SK-N-SH treated with all-trans-retinoic acid at 6 μM for 48 hours (cell line): ENCODE measurements around the gene PHRF1.

Source experiments
- ATAC-seq: fragments of 200-7000 bp; cut with Tn5 transposase; 3 replicates; pipeline ENCODE4 v1.9.1; 2020; ENCODE audit warnings: mild to moderate bottlenecking, moderate library complexity
- ARNTL ChIP-seq: fragments of 450-650 bp; formaldehyde crosslinking; IDR thresholded peaks from 2 replicates; pipeline ENCODE4 v1.5.0; 2020; ENCODE audit warnings: low read depth, mild to moderate bottlenecking, moderate library complexity, borderline replicate concordance
- BACH2 ChIP-seq: fragments of 250-450 bp; sonication (Bioruptor Pico); IDR thresholded peaks from 2 replicates; pipeline ENCODE4 v1.9.0; 2021; ENCODE audit warnings: mild to moderate bottlenecking, borderline replicate concordance
- OSR1 ChIP-seq: fragments of 250-450 bp; sonication (Bioruptor Pico); IDR thresholded peaks from 2 replicates; pipeline ENCODE4 v1.8.0; 2022; ENCODE audit warnings: moderate library complexity, mild to moderate bottlenecking, inconsistent platforms
- RARB ChIP-seq: fragments of 250-450 bp; sonication (Bioruptor Pico); IDR thresholded peaks from 2 replicates; pipeline ENCODE4 v1.8.0; 2021; ENCODE audit warnings: mild to moderate bottlenecking, moderate library complexity
- SNAI2 ChIP-seq: fragments of 250-450 bp; sonication (Bioruptor Pico); IDR thresholded peaks from 2 replicates; pipeline ENCODE4 v1.5.0; 2020; ENCODE audit warnings: mild to moderate bottlenecking, moderate library complexity
- TCF4 ChIP-seq: fragments of 250-450 bp; sonication (Bioruptor Pico); IDR thresholded peaks from 2 replicates; pipeline ENCODE4 v1.8.0; 2021; ENCODE audit warnings: mild to moderate bottlenecking, moderate library complexity, borderline replicate concordance
- TOX ChIP-seq: fragments of 250-450 bp; sonication (Bioruptor Pico); IDR thresholded peaks from 2 replicates; pipeline ENCODE4 v1.8.0; 2021; ENCODE audit warnings: mild to moderate bottlenecking, moderate library complexity, borderline replicate concordance
- ZC3H10 ChIP-seq: fragments of 250-450 bp; sonication (Bioruptor Pico); IDR thresholded peaks from 2 replicates; pipeline ENCODE4 v1.5.1; 2021; ENCODE audit warnings: mild to moderate bottlenecking, moderate library complexity
- ZFP3 ChIP-seq: fragments of 250-450 bp; sonication (Bioruptor Pico); IDR thresholded peaks from 2 replicates; pipeline ENCODE4 v1.5.0; 2020; ENCODE audit warnings: mild to moderate bottlenecking, moderate library complexity
- ZFP30 ChIP-seq: fragments of 450-650 bp; formaldehyde crosslinking; IDR thresholded peaks from 2 replicates; pipeline ENCODE4 v1.5.0; 2022; ENCODE audit warnings: mild to moderate bottlenecking, moderate library complexity
- ZNF565 ChIP-seq: fragments of 450-650 bp; formaldehyde crosslinking; conservative IDR thresholded peaks from 2 replicates; pipeline ENCODE4 v1.5.0; 2020; ENCODE audit warnings: low read depth, mild to moderate bottlenecking, moderate library complexity
- ZNF70 ChIP-seq: fragments of 450-650 bp; formaldehyde crosslinking; IDR thresholded peaks from 2 replicates; pipeline ENCODE4 v1.5.0; 2020; ENCODE audit warnings: mild to moderate bottlenecking, moderate library complexity
- ZNF8 ChIP-seq: fragments of 450-650 bp; formaldehyde crosslinking; IDR thresholded peaks from 2 replicates; pipeline ENCODE4 v1.5.0; 2020; ENCODE audit warnings: mild to moderate bottlenecking, moderate library complexity
- TF ChIP-seq, protein P1 (sequence below): fragments of 250-450 bp; sonication (Bioruptor Pico); IDR thresholded peaks from 2 replicates; pipeline ENCODE4 v1.5.1; 2020; ENCODE audit warnings: low read depth, mild to moderate bottlenecking, moderate library complexity
- TF ChIP-seq, protein P2 (sequence below): fragments of 250-450 bp; sonication (Bioruptor Pico); IDR thresholded peaks from 2 replicates; pipeline ENCODE4 v1.8.0; 2020; ENCODE audit warnings: mild to moderate bottlenecking, moderate library complexity, borderline replicate concordance
- TF ChIP-seq, protein P3 (sequence below): fragments of 250-450 bp; sonication (Bioruptor Pico); IDR thresholded peaks from 2 replicates; pipeline ENCODE4 v1.5.1; 2021; ENCODE audit warnings: mild to moderate bottlenecking, moderate library complexity
- TF ChIP-seq, protein P4 (sequence below): fragments of 250-450 bp; sonication (Bioruptor Pico); IDR thresholded peaks from 2 replicates; pipeline ENCODE4 v1.5.0; 2020; ENCODE audit warnings: mild to moderate bottlenecking, moderate library complexity
- TF ChIP-seq, protein P5 (sequence below): fragments of 250-450 bp; sonication (Bioruptor Pico); IDR thresholded peaks from 2 replicates; pipeline ENCODE4 v1.8.0; 2021; ENCODE audit warnings: low read depth, mild to moderate bottlenecking, moderate library complexity, borderline replicate concordance

PHRF1 gene, protein sequence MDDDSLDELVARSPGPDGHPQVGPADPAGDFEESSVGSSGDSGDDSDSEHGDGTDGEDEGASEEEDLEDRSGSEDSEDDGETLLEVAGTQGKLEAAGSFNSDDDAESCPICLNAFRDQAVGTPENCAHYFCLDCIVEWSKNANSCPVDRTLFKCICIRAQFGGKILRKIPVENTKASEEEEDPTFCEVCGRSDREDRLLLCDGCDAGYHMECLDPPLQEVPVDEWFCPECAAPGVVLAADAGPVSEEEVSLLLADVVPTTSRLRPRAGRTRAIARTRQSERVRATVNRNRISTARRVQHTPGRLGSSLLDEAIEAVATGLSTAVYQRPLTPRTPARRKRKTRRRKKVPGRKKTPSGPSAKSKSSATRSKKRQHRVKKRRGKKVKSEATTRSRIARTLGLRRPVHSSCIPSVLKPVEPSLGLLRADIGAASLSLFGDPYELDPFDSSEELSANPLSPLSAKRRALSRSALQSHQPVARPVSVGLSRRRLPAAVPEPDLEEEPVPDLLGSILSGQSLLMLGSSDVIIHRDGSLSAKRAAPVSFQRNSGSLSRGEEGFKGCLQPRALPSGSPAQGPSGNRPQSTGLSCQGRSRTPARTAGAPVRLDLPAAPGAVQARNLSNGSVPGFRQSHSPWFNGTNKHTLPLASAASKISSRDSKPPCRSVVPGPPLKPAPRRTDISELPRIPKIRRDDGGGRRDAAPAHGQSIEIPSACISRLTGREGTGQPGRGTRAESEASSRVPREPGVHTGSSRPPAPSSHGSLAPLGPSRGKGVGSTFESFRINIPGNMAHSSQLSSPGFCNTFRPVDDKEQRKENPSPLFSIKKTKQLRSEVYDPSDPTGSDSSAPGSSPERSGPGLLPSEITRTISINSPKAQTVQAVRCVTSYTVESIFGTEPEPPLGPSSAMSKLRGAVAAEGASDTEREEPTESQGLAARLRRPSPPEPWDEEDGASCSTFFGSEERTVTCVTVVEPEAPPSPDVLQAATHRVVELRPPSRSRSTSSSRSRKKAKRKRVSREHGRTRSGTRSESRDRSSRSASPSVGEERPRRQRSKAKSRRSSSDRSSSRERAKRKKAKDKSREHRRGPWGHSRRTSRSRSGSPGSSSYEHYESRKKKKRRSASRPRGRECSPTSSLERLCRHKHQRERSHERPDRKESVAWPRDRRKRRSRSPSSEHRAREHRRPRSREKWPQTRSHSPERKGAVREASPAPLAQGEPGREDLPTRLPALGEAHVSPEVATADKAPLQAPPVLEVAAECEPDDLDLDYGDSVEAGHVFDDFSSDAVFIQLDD (N-terminal part only)

DNA sequence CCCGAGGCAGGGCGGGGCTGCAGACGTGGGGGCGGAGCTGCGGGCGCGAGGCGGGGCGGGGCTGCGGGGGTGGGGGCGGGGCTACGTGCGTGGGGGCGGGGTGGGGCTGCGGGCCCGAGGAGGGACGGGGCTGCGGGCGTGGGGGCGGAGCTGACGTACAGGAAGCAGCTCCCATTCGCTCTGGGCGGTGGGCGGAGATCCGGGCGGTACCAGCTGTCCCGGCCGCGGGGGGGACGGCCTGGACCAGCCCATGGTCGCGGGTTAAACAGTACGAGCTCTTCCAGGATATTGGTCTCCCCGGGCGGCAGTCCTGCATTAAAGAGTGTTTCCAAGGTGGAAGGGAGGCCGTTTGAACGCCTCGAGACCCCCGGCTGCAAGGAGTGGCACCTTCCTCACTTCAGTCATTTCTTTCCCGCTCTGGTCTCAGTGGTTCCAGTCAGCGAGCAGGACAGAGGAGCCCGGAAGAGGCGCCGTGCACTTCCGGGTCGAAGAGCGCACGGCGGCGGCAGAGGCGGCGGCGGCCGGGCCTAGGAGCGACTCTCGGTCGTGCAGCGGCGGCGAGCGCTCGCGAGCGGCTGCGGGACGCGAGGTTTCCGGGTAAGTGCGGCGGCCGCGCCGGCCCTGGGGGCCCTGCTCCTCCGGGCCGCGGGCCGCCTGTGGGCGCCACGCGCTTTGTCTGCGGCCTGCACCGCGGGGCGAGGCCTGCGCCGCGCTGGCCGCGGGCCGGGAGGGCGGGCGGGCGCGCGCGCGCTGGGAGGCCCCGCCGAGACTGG, at the start of gene PHRF1:
Gene PHRF1 (plus strand): TSS at position 475 of the 773 bp plus-strand sequence. CDS start 5,043 bp downstream, outside the sequence.
- TF ChIP-seq OSR1 (CRISPR knock-in tag), result no peak
- no peak for TF ChIP-seq TOX
- TF ChIP-seq TCF4 (CRISPR knock-in tag), result no peak
- TF ChIP-seq ZNF8, result no peak
- no peak for TF ChIP-seq RARB
- no peak for TF ChIP-seq ZFP30 (CRISPR knock-in tag)
- no peak for TF ChIP-seq ZNF70 (CRISPR knock-in tag)
- TF ChIP-seq, protein P1, sequence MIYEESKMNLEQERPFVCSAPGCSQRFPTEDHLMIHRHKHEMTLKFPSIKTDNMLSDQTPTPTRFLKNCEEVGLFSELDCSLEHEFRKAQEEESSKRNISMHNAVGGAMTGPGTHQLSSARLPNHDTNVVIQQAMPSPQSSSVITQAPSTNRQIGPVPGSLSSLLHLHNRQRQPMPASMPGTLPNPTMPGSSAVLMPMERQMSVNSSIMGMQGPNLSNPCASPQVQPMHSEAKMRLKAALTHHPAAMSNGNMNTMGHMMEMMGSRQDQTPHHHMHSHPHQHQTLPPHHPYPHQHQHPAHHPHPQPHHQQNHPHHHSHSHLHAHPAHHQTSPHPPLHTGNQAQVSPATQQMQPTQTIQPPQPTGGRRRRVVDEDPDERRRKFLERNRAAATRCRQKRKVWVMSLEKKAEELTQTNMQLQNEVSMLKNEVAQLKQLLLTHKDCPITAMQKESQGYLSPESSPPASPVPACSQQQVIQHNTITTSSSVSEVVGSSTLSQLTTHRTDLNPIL, result no peak
- no peak for TF ChIP-seq ZFP3 (CRISPR knock-in tag)
- no peak for TF ChIP-seq BACH2
- TF ChIP-seq, protein P2, sequence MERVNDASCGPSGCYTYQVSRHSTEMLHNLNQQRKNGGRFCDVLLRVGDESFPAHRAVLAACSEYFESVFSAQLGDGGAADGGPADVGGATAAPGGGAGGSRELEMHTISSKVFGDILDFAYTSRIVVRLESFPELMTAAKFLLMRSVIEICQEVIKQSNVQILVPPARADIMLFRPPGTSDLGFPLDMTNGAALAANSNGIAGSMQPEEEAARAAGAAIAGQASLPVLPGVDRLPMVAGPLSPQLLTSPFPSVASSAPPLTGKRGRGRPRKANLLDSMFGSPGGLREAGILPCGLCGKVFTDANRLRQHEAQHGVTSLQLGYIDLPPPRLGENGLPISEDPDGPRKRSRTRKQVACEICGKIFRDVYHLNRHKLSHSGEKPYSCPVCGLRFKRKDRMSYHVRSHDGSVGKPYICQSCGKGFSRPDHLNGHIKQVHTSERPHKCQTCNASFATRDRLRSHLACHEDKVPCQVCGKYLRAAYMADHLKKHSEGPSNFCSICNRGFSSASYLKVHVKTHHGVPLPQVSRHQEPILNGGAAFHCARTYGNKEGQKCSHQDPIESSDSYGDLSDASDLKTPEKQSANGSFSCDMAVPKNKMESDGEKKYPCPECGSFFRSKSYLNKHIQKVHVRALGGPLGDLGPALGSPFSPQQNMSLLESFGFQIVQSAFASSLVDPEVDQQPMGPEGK (CRISPR knock-in tag), result no peak
- TF ChIP-seq, protein P3, sequence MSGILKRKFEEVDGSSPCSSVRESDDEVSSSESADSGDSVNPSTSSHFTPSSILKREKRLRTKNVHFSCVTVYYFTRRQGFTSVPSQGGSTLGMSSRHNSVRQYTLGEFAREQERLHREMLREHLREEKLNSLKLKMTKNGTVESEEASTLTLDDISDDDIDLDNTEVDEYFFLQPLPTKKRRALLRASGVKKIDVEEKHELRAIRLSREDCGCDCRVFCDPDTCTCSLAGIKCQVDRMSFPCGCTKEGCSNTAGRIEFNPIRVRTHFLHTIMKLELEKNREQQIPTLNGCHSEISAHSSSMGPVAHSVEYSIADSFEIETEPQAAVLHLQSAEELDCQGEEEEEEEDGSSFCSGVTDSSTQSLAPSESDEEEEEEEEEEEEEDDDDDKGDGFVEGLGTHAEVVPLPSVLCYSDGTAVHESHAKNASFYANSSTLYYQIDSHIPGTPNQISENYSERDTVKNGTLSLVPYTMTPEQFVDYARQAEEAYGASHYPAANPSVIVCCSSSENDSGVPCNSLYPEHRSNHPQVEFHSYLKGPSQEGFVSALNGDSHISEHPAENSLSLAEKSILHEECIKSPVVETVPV (CRISPR knock-in tag), result no peak
- TF ChIP-seq, protein P4, sequence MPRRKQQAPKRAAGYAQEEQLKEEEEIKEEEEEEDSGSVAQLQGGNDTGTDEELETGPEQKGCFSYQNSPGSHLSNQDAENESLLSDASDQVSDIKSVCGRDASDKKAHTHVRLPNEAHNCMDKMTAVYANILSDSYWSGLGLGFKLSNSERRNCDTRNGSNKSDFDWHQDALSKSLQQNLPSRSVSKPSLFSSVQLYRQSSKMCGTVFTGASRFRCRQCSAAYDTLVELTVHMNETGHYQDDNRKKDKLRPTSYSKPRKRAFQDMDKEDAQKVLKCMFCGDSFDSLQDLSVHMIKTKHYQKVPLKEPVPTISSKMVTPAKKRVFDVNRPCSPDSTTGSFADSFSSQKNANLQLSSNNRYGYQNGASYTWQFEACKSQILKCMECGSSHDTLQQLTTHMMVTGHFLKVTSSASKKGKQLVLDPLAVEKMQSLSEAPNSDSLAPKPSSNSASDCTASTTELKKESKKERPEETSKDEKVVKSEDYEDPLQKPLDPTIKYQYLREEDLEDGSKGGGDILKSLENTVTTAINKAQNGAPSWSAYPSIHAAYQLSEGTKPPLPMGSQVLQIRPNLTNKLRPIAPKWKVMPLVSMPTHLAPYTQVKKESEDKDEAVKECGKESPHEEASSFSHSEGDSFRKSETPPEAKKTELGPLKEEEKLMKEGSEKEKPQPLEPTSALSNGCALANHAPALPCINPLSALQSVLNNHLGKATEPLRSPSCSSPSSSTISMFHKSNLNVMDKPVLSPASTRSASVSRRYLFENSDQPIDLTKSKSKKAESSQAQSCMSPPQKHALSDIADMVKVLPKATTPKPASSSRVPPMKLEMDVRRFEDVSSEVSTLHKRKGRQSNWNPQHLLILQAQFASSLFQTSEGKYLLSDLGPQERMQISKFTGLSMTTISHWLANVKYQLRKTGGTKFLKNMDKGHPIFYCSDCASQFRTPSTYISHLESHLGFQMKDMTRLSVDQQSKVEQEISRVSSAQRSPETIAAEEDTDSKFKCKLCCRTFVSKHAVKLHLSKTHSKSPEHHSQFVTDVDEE, result no peak
- TF ChIP-seq, protein P5, sequence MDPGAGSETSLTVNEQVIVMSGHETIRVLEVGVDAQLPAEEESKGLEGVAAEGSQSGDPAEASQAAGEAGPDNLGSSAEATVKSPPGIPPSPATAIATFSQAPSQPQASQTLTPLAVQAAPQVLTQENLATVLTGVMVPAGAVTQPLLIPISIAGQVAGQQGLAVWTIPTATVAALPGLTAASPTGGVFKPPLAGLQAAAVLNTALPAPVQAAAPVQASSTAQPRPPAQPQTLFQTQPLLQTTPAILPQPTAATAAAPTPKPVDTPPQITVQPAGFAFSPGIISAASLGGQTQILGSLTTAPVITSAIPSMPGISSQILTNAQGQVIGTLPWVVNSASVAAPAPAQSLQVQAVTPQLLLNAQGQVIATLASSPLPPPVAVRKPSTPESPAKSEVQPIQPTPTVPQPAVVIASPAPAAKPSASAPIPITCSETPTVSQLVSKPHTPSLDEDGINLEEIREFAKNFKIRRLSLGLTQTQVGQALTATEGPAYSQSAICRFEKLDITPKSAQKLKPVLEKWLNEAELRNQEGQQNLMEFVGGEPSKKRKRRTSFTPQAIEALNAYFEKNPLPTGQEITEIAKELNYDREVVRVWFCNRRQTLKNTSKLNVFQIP (CRISPR knock-in tag), result no peak
- no peak for TF ChIP-seq ZC3H10 (CRISPR knock-in tag)
- no peak for TF ChIP-seq SNAI2 (CRISPR knock-in tag)
- TF ChIP-seq ZNF565 (CRISPR knock-in tag), result no peak
- no peak for TF ChIP-seq ARNTL (CRISPR knock-in tag)
- peak; percentile 91 for ATAC-seq
